IPS-18a (cell line): ENCODE data around the gene GALNT5.
"Not testable (repeated sequence)": the region's sequence is repeated elsewhere in the genome, so short reads cannot be mapped to it uniquely, and the experiment has no call there.

Experiments
- H3K27ac ChIP-seq: one replicate; pipeline ENCODE4 v1.5.1; 2013; ENCODE audit warnings: low read length
- H3K27me3 ChIP-seq: one replicate; pipeline ENCODE4 v1.6.1; 2013; ENCODE audit warnings: mild to moderate bottlenecking, low read length; ENCODE audit not compliant: control insufficient read depth, insufficient read depth
- H3K36me3 ChIP-seq: one replicate; pipeline ENCODE4 v1.6.1; 2013; ENCODE audit warnings: low read depth, low read length; ENCODE audit not compliant: control insufficient read depth
- H3K4me1 ChIP-seq: one replicate; pipeline ENCODE4 v1.6.1; 2013; ENCODE audit warnings: low read depth, low read length; ENCODE audit not compliant: control insufficient read depth
- H3K4me3 ChIP-seq: one replicate; pipeline ENCODE4 v1.5.1; 2013; ENCODE audit warnings: low read length
- H3K9ac ChIP-seq: one replicate; pipeline ENCODE4 v1.6.1; 2013; ENCODE audit warnings: mild to moderate bottlenecking, low read length, moderate library complexity
- H3K9me3 ChIP-seq: one replicate; pipeline ENCODE4 v1.6.1; 2013; ENCODE audit warnings: low read depth, low read length; ENCODE audit not compliant: control insufficient read depth

GALNT5 gene

DNA sequence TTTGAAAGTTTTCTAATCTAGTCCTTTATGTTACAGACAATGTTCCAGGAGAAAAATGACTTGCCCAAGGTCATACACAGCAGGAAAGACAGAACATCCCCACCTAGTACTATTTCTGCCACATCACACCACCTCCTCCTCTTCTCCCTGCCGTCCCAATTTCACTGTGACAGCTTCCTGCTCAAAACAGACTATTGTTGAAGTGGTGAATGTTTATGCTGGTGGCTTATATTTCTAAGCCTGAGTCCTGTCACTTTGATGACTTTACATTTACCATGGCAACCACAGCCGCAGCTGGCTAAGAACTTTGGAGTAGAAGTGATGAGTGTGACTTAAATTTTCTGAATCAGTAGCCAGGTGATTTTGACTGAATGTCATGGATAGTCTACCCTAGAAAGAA is 10.0 kb downstream of the GALNT5 start:
- H3K9ac ChIP-seq: no peak overlapping the region
- H3K27me3 ChIP-seq: no peaks in the 10 kb centered on the region
- H3K4me1 ChIP-seq: peaks cover 16% of the 10 kb centered on the region
- no peaks in the 10 kb centered on the region for H3K9me3 ChIP-seq
- H3K36me3 ChIP-seq: no peaks in the 10 kb centered on the region
- no peak overlapping the region for H3K27ac ChIP-seq
- H3K4me3 ChIP-seq: no peak overlapping the region

DNA sequence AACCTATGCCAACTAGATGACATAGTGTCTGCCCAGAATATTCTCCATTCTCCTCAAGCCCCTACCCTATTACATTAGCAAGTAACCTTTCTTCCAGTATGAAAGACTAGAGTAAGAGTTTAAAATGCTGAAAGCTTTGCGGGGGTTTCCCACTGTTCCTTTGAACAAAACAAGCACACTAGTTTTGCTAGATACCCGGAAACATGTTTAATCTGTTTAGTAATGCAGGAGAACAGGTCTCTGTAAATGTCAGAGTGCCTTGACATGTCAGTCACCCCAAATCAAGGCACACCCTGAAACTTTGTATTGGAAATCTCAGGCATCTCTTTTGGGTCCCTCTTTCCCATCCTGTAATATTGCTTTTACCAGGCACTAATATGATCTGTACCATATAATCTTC is 11.6 kb downstream of the GALNT5 start:
- no peaks in the 10 kb centered on the region for H3K27me3 ChIP-seq
- no peaks in the 10 kb centered on the region for H3K9me3 ChIP-seq
- no peaks in the 10 kb centered on the region for H3K36me3 ChIP-seq
- no peak overlapping the region for H3K9ac ChIP-seq
- no peak overlapping the region for H3K27ac ChIP-seq
- no peak overlapping the region for H3K4me3 ChIP-seq
- peaks cover 12% of the 10 kb centered on the region for H3K4me1 ChIP-seq

GRCh38 chr2:157269922-157270321 is 12.4 kb downstream of the GALNT5 start:
- Histone ChIP-seq H3K4me1 (peaks cover 7% of the 10 kb centered on the region), H3K4me3 (no peak overlapping the region)

GRCh38 chr2:157271590-157272203 is 14.2 kb downstream of the GALNT5 start:
- Histone ChIP-seq H3K4me1 (peaks cover 3% of the 10 kb centered on the region), H3K9me3 (no peaks in the 10 kb centered on the region), H3K9ac (no peak overlapping the region), H3K36me3 (no peaks in the 10 kb centered on the region), H3K27me3 (no peaks in the 10 kb centered on the region), H3K27ac (no peak overlapping the region), H3K4me3 (no peak overlapping the region)

More at GRCh38 chr2:157269922-157270321, 12.4 kb downstream of the GALNT5 start:
- Histone ChIP-seq H3K27me3 (no peaks in the 10 kb centered on the region), H3K27ac (no peak overlapping the region), H3K9me3 (no peaks in the 10 kb centered on the region), H3K9ac (no peak overlapping the region), H3K36me3 (no peaks in the 10 kb centered on the region)

DNA sequence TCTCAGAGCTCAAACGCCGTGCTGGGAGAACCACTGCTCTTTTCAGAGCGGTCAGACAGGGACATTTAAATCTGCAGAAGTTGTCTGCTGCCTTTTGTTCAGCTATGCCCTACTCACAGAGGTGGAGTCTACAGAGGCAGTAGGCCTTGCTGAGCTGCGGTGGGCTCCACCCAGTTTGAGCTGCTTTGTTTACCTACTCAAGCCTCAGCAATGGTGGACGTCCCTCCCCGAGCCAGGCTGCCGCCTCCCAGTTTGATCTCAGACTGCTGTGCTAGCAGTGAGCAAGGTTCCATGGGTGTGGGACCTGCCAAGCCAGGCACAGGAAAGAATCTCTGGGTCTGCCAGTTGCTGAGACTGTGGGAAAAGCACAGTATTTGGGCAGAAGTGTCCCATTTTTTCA is 21.8 kb downstream of the GALNT5 start:
- H3K27ac ChIP-seq, H3K4me1 ChIP-seq, H3K27me3 ChIP-seq, H3K9ac ChIP-seq, H3K9me3 ChIP-seq, H3K36me3 ChIP-seq, H3K4me3 ChIP-seq: not testable (repeated sequence)

- no peaks in the 10 kb centered on the region for H3K4me1 ChIP-seq
- no peaks in the 10 kb centered on the region for H3K27me3 ChIP-seq
- H3K4me3 ChIP-seq: no peak overlapping the region
- no peaks in the 10 kb centered on the region for H3K9me3 ChIP-seq
- no peak overlapping the region for H3K27ac ChIP-seq
- H3K9ac ChIP-seq: no peak overlapping the region
- no peaks in the 10 kb centered on the region for H3K36me3 ChIP-seq
Observed at GRCh38 chr2:157281316-157281715, 23.8 kb downstream of the GALNT5 start.

- Histone ChIP-seq H3K27me3 (no peaks in the 10 kb centered on the region), H3K27ac (no peak overlapping the region), H3K4me3 (no peak overlapping the region), H3K36me3 (no peaks in the 10 kb centered on the region), H3K4me1 (no peaks in the 10 kb centered on the region), H3K9me3 (no peaks in the 10 kb centered on the region), H3K9ac (no peak overlapping the region)
Observed at GRCh38 chr2:157283468-157283867, 26.0 kb downstream of the GALNT5 start.

GRCh38 chr2:157287160-157287559 is 29.7 kb downstream of the GALNT5 start:
- Histone ChIP-seq H3K9me3 (no peaks in the 10 kb centered on the region), H3K4me3 (no peak overlapping the region), H3K36me3 (no peaks in the 10 kb centered on the region), H3K27me3 (no peaks in the 10 kb centered on the region), H3K27ac (no peak overlapping the region), H3K4me1 (no peaks in the 10 kb centered on the region), H3K9ac (no peak overlapping the region)

DNA sequence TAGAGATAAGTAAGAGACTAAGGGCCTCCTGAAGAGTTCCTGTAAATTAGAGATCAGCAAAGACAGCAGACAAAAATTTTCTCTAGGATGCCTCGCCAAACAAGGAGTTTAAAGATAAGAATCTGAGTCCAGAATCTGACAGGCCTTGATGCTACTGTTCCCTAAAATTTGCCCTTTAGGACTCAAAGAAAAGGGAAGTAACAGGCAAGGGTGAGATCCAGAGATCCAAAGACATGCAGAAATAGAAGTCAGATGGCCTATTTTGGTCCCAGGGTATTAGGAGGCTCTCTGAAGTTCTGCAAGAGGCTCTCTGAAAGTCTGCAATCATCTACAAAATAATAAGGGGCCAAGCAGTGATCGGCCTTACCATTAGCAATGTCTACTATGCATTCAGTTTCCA is 33.0 kb downstream of the GALNT5 start:
- H3K4me3 ChIP-seq: no peak overlapping the region
- H3K4me1 ChIP-seq: no peaks in the 10 kb centered on the region
- H3K36me3 ChIP-seq: no peaks in the 10 kb centered on the region
- H3K27ac ChIP-seq: no peak overlapping the region
- no peaks in the 10 kb centered on the region for H3K9me3 ChIP-seq
- H3K9ac ChIP-seq: no peak overlapping the region
- H3K27me3 ChIP-seq: no peaks in the 10 kb centered on the region

- Histone ChIP-seq H3K9me3 (no peaks in the 10 kb centered on the region), H3K36me3 (no peaks in the 10 kb centered on the region), H3K27me3 (no peaks in the 10 kb centered on the region), H3K27ac (no peak overlapping the region), H3K4me3 (no peak overlapping the region), H3K9ac (no peak overlapping the region), H3K4me1 (no peaks in the 10 kb centered on the region)
Observed at GRCh38 chr2:157291018-157291417, 33.5 kb downstream of the GALNT5 start.

- no peaks in the 10 kb centered on the region for H3K36me3 ChIP-seq
- H3K27ac ChIP-seq: no peak overlapping the region
- H3K27me3 ChIP-seq: no peaks in the 10 kb centered on the region
- H3K4me1 ChIP-seq: no peaks in the 10 kb centered on the region
- no peak overlapping the region for H3K9ac ChIP-seq
- no peaks in the 10 kb centered on the region for H3K9me3 ChIP-seq
- no peak overlapping the region for H3K4me3 ChIP-seq
Observed at GRCh38 chr2:157292853-157293252, 35.3 kb downstream of the GALNT5 start.

DNA sequence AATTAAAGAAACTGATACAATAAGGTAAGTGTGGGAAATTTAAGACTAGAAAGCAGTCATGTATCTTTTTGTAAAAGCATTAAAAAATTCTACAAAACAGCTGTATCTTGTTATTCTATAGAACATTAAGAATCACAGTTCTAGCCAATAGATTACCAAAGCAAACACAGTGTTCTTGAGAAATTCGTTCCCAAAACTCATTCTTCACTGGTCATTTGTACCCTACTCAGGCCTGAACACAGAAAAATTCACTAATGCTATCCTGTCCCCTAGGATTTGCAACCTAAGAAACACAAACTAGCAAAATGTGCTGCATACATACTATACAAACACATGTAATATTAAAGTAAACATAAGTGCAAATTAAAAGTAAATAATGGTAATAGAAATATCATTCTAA is 39.0 kb downstream of the GALNT5 start:
- no peak overlapping the region for H3K9ac ChIP-seq
- H3K9me3 ChIP-seq: no peaks in the 10 kb centered on the region

More for the DNA sequence above, 39.0 kb downstream of the GALNT5 start:
- no peaks in the 10 kb centered on the region for H3K4me1 ChIP-seq
- no peak overlapping the region for H3K4me3 ChIP-seq
- H3K27me3 ChIP-seq: no peaks in the 10 kb centered on the region
- no peaks in the 10 kb centered on the region for H3K36me3 ChIP-seq
- no peak overlapping the region for H3K27ac ChIP-seq
